Stomach (tissue), 4 donors: ENCODE measurements around the gene THOC6.

Source experiments
- CTCF ChIP-seq, 7 experiments: fragments of 450-650 bp in 4 of 7; fragments of 200-600 bp in 3 of 7; sonication (generic) in 3 of 7; IDR thresholded peaks; one replicate each; pipeline ENCODE4 v1.5.1; 2016 to 2019; ENCODE audit warnings: antibody characterized with exemption in 7 of 7, control low read depth in 2 of 7, mild to moderate bottlenecking in 1 of 7
- POLR2A ChIP-seq, 4 donors: fragments of 450-650 bp; IDR thresholded peaks; one replicate each; pipeline ENCODE4 v1.6.1; 2016; ENCODE audit warnings: antibody characterized with exemption in 4 of 4, control low read depth in 2 of 4, mild to moderate bottlenecking in 1 of 4, moderate library complexity in 1 of 4

GRCh38 chr16:2988590-2989099 is 35.2 kb upstream of the THOC6 start:
- TF ChIP-seq POLR2A (IDR thresholded peaks at IDR 0.05) (no peak), CTCF (IDR thresholded peaks at IDR 0.05) (no peak)
